Measurements from ENCODE around the gene CXCR5. TPM values are rescaled to one million over a fixed set of nuclear protein-coding genes. Genes with fewer than 3 reads are reported as not detected.
A peak's percentile ranks its signal among the peaks of the same experiment; 100 is the strongest.

Gene CXCR5, protein sequence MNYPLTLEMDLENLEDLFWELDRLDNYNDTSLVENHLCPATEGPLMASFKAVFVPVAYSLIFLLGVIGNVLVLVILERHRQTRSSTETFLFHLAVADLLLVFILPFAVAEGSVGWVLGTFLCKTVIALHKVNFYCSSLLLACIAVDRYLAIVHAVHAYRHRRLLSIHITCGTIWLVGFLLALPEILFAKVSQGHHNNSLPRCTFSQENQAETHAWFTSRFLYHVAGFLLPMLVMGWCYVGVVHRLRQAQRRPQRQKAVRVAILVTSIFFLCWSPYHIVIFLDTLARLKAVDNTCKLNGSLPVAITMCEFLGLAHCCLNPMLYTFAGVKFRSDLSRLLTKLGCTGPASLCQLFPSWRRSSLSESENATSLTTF
- total RNA-seq (not detected), polyA plus RNA-seq (under 1 TPM; 0.06 to 0.92 TPM)

DNA sequence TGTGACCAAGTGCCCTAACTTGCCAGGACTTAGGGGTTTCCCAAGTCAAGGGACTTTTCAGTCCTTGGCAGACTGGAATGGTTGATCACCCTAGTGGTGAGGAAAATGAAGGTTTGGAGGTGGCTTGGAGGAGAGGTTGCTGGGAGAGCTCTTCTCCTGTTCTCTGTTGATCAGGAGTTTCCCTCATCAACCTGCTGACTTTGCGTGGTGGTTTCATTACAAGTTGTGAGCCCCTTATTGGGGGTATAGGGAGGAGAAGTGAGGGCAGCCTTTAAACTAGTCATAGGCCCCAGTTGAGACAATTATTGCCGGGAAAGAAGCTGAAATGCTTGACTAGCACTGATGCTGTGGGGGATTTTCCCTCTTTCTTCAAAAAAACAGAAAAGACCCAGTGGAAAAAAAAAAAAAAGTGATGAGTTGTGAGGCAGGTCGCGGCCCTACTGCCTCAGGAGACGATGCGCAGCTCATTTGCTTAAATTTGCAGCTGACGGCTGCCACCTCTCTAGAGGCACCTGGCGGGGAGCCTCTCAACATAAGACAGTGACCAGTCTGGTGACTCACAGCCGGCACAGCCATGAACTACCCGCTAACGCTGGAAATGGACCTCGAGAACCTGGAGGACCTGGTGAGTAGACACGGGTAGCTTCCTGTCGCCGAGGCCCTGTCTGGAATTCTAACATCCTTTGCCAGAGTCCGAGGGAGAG, at the start of gene CXCR5:
CXCR5 (plus strand) TSS at position 525 of the 704 bp plus-strand sequence; CDS start at position 575, 50 bp downstream.
- no peaks in the 10 kb centered on the region for H3K9me3 ChIP-seq (ENCODE audit: control insufficient read depth in 4 of 4, low read length in 3 of 4)
- H3K4me3 ChIP-seq (ENCODE audit: low read depth in 1 of 3, low read length in 3 of 3): no peak within 1 kb of the TSS
- peaks cover 0 to 3% (median 0%) of the 10 kb centered on the region in 4 donors for H3K4me1 ChIP-seq (ENCODE audit: control insufficient read depth in 4 of 4, insufficient read depth in 4 of 4, low read length in 3 of 4)
- WGBS: 89% methylated on average over 16 of the region's 16 CpGs
- H3K9ac ChIP-seq (ENCODE audit: low read depth in 1 of 2, low read length in 2 of 2): no peak within 1 kb of the TSS
- no peak within 1 kb of the TSS for H3K27ac ChIP-seq (ENCODE audit: low read depth in 1 of 2, low read length in 2 of 2)
- TF ChIP-seq TAF1 (conservative IDR thresholded peaks at IDR 0.05): no peak
- TF ChIP-seq EGR1 (IDR thresholded peaks at IDR 0.05; ENCODE audit: low read depth in 2 of 2): no peak
- TF ChIP-seq, protein P1, sequence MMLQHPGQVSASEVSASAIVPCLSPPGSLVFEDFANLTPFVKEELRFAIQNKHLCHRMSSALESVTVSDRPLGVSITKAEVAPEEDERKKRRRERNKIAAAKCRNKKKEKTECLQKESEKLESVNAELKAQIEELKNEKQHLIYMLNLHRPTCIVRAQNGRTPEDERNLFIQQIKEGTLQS (IDR thresholded peaks at IDR 0.05): no peak
- no peak for TF ChIP-seq YY1 (IDR thresholded peaks at IDR 0.05)
- TF ChIP-seq CTCF (IDR thresholded peaks at IDR 0.05; ENCODE audit: low read depth, low read length, missing input control): no peak
- TF ChIP-seq MAX (IDR thresholded peaks at IDR 0.05): no peak
- no peak for TF ChIP-seq NR2F2 (IDR thresholded peaks at IDR 0.05)
- no peak for TF ChIP-seq GABPA (IDR thresholded peaks at IDR 0.05 in 1 of 2, conservative IDR thresholded peaks at IDR 0.05 in 1 of 2)
- no peak for TF ChIP-seq HNF4G (IDR thresholded peaks at IDR 0.05)
- no peaks in the 10 kb centered on the region for H3K27me3 ChIP-seq (ENCODE audit: control insufficient read depth in 4 of 4, insufficient read depth in 4 of 4, low read length in 3 of 4)
- no peaks in the 10 kb centered on the region for H3K36me3 ChIP-seq (ENCODE audit: control insufficient read depth in 4 of 4, insufficient read depth in 3 of 4, low read depth in 1 of 4, low read length in 3 of 4)
- no peak for DNase-seq (ENCODE audit: low spot score)

GRCh38 chr11:118834427-118835028, 49.2 kb upstream of the CXCR5 start:
- Histone ChIP-seq H3K4me3 (ENCODE audit: low read depth in 1 of 3, low read length in 3 of 3) (peak overlapping the region; percentile 18 to 61 (median 40)), H3K9me3 (ENCODE audit: control insufficient read depth in 4 of 4, low read length in 3 of 4) (no peaks in the 10 kb centered on the region), H3K4me1 (ENCODE audit: control insufficient read depth in 4 of 4, insufficient read depth in 4 of 4, low read length in 3 of 4) (peaks cover 2 to 20% (median 11%) of the 10 kb centered on the region in 4 donors), H3K36me3 (ENCODE audit: control insufficient read depth in 4 of 4, insufficient read depth in 3 of 4, low read depth in 1 of 4, low read length in 3 of 4) (no peaks in the 10 kb centered on the region), H3K27me3 (ENCODE audit: control insufficient read depth in 4 of 4, insufficient read depth in 4 of 4, low read length in 3 of 4) (no peaks in the 10 kb centered on the region), H3K27ac (ENCODE audit: low read depth in 1 of 2, low read length in 2 of 2) (peak overlapping the region; percentile 60 to 85), H3K9ac (ENCODE audit: low read depth in 1 of 2, low read length in 2 of 2) (peak overlapping the region in 1 of 2 donors; percentile 94)
- no peak for DNase-seq (ENCODE audit: low spot score)
- WGBS: 31% methylated on average over 6 of the region's 6 CpGs
- TF ChIP-seq NR2F2 (IDR thresholded peaks at IDR 0.05) (no peak), CTCF (IDR thresholded peaks at IDR 0.05; ENCODE audit: low read depth, low read length, missing input control) (no peak), FOXA1 (IDR thresholded peaks at IDR 0.05) (no peak), FOXA2 (IDR thresholded peaks at IDR 0.05) (no peak), GABPA (IDR thresholded peaks at IDR 0.05 in 1 of 2, conservative IDR thresholded peaks at IDR 0.05 in 1 of 2) (no peak), HNF4A (conservative IDR thresholded peaks at IDR 0.05) (peak; percentile 58 to 75), TAF1 (conservative IDR thresholded peaks at IDR 0.05) (no peak), MAX (IDR thresholded peaks at IDR 0.05) (peak; percentile 82), REST (IDR thresholded peaks at IDR 0.05) (no peak), HNF4G (IDR thresholded peaks at IDR 0.05) (no peak), RAD21 (IDR thresholded peaks at IDR 0.05) (peak; percentile 8 to 25), ZBTB33 (IDR thresholded peaks at IDR 0.05) (peak; percentile 47), JUND (IDR thresholded peaks at IDR 0.05) (peak in 1 of 2 donors; percentile 52), SP1 (IDR thresholded peaks at IDR 0.05) (peak; percentile 41), EGR1 (IDR thresholded peaks at IDR 0.05; ENCODE audit: low read depth in 2 of 2) (peak in 1 of 2 donors; percentile 50)
- TF ChIP-seq, protein P1 (IDR thresholded peaks at IDR 0.05): no peak

Measured in liver (tissue), 9 donors.